Stimulated activated CD4-positive, alpha-beta T cell treated with anti-CD3 and anti-CD28 coated beads, Interleukin-2, amount 100 ng/mL, for 4 hours (primary cell): ENCODE results near the gene USP30.

Source experiments
- DNase-seq: peaks from one replicate; pipeline ENCODE4 v3.0.0-alpha.2; 2020; ENCODE audit warnings: low read depth

USP30 gene

GRCh38 chr12:109098183-109098604 is 45.8 kb downstream of the USP30 start:
- peak; percentile 14 for DNase-seq

DNA sequence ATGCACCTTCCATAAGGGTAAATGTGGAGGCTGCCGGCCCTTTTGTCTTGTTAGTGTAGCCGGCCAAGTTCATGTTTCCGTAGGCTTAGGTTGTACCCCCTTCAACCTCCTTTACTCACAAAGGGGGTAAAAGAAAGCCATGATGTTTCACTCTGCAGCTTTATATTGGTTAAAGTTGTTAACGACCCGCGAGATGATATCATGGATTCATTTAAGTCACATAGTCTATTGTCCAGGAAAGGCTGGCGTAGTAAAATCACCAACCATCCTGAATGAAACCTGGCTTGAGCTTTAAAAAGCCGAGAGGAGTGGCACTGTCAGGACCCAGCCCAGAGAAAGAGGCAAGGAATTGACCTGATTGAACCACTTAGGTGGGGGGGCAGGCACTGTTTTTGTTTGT is 46.3 kb downstream of the USP30 start:
- no peak for DNase-seq

- no peak for DNase-seq
Measured at GRCh38 chr12:109099431-109100020, 47.1 kb downstream of the USP30 start.

DNA sequence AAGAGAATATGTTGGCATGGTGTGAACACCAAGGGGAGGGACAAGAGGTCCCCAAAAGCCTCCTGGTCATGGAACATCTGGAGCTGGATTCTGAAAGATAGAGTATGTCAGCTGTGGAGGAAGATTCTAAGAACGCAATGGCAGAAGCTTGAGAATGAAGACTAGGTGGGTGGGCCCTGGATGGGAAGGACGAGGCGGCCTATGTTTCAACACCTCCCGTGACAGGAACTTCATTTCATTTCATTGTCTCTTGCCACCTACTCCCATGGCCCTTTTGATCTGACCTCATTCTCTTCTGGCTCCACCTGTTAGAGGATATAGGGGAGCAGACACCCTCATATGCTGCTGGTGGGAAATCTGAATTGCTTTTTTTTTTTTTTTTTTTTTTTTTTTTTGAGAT is 48.4 kb downstream of the USP30 start:
- DNase-seq, result no peak

DNA sequence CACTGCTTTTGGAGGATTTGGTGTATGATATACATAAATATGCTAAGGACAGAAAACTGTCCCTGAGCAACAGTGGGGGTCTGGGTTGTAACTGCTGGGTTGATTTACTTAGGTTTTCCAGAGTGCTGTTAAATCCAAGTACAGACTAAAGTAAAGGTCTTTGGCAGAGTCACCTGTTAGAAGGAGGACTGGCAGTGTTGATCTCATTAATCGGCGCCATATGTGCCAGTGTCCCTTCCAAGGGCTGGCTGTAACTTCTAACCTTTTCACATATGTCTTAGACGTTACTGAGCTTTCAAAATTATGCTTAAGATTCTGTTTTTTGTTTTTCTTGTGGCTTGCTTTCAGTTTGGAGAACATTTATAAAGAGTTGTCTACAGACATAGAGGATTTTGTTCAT is 50.1 kb downstream of the USP30 start:
- no peak for DNase-seq

DNA sequence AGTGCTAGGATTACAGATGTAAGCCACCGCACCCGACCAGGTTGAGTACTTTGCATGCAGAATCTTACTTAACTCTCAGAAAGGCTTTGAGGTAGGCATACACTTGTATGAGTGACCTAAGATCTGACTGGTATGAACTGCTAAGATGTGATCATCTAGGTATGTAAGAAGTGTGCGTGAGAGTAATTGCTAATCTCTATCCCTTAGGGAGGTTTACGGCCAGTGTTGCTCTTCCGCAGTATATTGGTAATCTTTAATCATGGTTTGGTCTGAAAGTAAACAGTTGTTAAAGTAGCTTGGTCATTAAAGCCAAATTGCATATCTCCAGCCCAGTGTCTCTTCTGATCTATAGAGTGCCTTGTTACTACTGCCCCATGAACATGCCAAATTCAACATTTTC is 52.8 kb downstream of the USP30 start:
- no peak for DNase-seq

DNA sequence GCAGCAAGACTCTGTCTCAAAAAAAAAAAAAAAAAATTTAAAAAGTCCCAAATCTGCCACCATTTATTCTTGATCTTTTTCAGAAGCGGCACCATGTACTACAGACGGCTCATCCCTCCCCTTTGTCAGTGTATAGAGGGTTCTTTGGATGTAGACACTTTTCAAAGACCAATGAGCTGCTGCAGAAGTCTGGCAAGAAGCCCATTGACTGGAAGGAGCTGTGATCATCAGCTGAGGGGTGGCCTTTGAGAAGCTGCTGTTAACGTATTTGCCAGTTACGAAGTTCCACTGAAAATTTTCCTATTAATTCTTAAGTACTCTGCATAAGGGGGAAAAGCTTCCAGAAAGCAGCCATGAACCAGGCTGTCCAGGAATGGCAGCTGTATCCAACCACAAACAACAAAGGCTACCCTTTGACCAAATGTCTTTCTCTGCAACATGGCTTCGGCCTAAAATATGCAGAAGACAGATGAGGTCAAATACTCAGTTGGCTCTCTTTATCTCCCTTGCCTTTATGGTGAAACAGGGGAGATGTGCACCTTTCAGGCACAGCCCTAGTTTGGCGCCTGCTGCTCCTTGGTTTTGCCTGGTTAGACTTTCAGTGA is 57.5 kb downstream of the USP30 start:
- DNase-seq, result no peak

- peak; percentile 35 for DNase-seq
Measured at GRCh38 chr12:109110988-109111495, 58.7 kb downstream of the USP30 start.

DNA sequence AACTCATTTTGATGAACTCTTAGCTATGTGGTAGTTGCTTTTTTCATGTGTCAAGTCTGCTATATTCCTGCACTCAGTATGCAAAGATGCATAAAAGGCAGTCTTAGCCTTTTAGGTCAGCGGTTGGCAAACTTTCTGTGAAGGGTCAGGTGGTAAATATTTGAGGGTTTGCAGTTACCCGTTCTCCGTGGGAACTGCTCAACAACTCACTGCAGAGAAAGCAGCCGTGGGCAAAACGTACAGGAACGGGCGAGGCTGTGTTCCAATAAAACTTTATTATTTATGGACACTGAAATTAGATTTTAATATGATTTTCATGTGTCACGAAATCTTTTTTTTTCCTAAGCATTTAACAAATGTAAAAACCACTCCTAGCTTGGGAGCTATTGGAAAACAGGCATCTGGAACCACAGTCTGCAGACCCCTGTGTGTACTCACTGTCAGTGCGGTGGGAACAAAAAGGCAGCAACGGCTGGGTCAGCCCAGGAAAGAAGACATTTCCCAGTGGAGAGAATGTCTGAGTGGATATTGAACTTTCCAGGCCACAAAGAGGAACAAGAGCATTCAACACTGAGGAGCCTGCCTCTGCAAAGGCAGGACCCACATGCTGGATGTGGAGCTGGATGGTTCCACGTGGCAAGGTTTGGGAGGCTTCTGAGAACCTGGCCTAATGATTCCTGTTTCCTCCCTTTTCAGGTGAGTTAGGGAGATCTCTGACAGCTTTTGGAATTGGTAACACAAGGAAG is 60.5 kb downstream of the USP30 start:
- no peak for DNase-seq

- no peak for DNase-seq
Measured at GRCh38 chr12:109113661-109114321, 61.4 kb downstream of the USP30 start.

GRCh38 chr12:109114644-109115043 is 62.3 kb downstream of the USP30 start:
- DNase-seq, result no peak

DNA sequence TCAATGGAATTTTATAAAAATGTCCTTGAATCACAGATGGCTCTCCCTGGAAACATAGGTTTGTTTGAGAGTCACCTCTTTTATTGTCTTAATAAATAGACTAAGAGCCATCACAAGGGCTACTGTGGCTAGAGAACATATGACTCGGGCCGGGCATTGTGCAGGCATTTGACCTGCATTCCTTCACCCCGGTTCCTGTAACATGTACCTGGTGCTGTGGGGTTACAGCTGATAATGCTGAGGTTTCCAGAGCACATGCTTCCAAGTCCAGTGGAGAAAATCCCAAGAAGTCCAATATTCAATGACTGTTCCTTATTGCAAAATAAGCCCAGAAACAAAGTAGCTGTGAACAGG is 63.0 kb downstream of the USP30 start:
- DNase-seq, result no peak

GRCh38 chr12:109115758-109116610 is 63.6 kb downstream of the USP30 start, which contains the start of gene ACACB:
ACACB (plus strand) TSS chr12:109116587; CDS start chr12:109139406, 22,819 bp downstream.
- no peak for DNase-seq

- no peak for DNase-seq
Measured at GRCh38 chr12:109116611-109116949, 64.2 kb downstream of the USP30 start.

DNA sequence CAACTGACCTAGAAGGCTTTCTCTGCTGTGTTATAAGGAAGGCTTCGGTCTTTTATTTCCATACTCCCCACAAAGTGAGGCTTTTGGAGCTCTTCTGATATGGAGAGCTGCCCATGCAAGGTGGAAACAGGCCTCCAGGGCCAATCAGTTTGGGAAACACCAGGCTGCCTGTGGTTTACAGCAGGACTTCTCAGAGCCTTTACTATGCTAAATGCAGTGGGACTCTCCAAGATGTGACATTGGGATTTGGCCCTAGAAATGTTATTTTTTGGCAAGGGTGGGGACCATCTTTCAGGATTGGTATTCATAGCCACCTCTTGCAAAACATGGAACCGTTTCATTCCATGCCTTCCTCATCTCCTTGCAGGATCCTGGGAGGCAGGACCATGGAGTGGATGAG is 67.7 kb downstream of the USP30 start:
- no peak for DNase-seq

DNA sequence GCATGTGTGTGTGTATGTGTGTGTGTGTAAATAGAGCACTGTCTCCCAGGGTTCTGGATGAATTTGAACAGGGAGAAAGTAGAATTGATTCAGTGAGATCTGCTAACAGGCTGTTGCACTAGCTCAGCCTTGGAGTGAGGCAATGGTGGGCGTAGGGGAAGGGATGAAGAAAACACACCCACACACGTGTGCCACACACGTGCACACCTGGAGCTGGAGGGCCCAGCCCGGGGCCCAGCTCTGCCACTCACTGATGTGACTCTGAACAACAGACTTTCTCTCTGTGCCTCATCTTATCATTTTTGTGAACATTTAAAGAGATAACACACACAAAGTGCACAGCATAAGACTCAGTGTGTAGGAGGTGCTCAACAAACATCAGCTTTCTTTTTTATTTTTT is 68.2 kb downstream of the USP30 start:
- DNase-seq, result no peak

DNA sequence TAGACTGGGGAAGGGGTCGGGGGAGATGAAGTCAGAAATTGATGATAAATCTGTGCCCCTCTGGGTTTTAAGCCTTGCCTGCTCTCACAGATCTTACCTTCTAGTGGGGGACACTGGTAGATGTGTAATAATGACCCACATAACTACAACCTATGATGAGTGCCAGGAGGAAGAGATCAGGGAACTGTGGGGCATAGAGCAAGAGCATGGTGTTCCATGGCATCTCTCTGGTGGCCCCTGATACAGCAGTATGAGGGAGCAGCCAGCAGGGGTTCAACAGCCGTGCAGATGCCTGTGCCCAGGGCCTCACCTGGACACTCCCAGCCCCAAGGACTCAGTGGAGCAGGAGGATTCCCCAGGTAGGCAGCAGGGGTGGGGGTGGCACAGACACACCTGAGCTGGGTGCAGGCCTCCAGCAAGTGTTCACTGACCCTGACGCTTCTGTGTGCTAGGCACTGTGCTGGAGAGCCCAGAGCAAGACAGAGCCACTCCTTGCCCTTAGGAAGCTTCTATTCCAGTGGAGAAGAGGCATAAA is 69.0 kb downstream of the USP30 start:
- no peak for DNase-seq

DNA sequence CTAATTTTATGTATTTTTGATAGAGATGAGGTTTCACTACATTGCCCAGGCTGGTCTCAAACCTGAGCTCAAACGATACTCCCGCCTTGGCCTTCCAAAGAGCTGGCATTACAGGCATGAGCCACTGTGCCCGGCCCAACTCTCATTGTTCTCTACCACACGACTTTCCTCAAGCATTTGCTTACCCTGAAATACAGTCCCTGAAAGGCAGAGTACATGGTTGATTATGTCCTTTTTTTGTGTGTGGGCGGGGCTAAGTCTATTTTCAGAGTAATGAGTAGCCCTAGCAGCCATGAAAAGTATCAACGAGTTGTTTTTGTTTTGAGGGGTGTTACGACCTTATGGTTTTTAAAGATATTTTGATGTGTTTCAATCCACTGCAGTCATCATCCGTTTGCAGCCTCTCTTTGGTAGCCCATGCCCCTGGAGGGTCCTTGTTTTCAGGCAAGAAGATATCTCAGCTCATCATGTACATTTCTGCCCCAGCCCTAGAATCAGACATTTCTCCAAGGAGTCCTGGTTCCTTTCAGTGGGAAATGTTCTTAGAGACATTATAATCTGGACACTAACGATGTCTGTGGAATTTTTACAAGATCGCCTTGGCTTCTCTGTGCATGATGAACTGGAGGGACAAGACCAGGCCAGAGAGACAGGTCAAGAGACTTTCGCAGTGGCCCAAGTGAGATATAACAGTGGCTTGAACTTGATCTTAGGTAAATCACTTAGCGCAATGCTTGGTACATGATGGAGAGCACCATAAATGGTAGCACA is 72.7 kb downstream of the USP30 start:
- DNase-seq, result no peak

GRCh38 chr12:109125791-109126190 is 73.4 kb downstream of the USP30 start:
- no peak for DNase-seq

- no peak for DNase-seq
Measured at GRCh38 chr12:109126784-109127183, 74.4 kb downstream of the USP30 start.
